Measurements from ENCODE around the gene METTL9.

Gene METTL9

GRCh38 chr16:21638573-21638975 is 39.2 kb downstream of the METTL9 start:
- ChIA-PET POLR2A (no interaction called here), CTCF (interaction anchor here (0.9 to 6.7 kb wide), 11 partner anchors 9 to 75 kb away, joined by 3 to 102 read pairs (median 9); partner anchors contain the start of gene IGSF6)
- TF ChIP-seq CTCF (IDR thresholded peaks at IDR 0.05; ENCODE audit: insufficient read depth, low read length, missing control alignments): no peak
- DNase-seq (ENCODE audit: low read depth, low spot score): no peak
- H3K4me3 ChIP-seq (ENCODE audit: low read depth, low read length): no peak overlapping the region

- DNase-seq (ENCODE audit: low read depth, low spot score): no peak
- no peak for TF ChIP-seq CTCF (IDR thresholded peaks at IDR 0.05; ENCODE audit: insufficient read depth, low read length, missing control alignments)
- H3K4me3 ChIP-seq (ENCODE audit: low read depth, low read length): no peak overlapping the region
- POLR2A ChIA-PET: interaction anchor here (0.6 kb wide), 1 partner anchor 55 kb away, joined by 3 read pairs; no protein-coding TSS in a partner anchor
- CTCF ChIA-PET: interaction anchor here (0.9 to 10.9 kb wide), 12 partner anchors 10 to 76 kb away, joined by 3 to 150 read pairs (median 10); partner anchors contain the start of gene IGSF6
Measured at GRCh38 chr16:21639493-21639892, 40.1 kb downstream of the METTL9 start.

- ChIA-PET CTCF (interaction anchor here (0.9 to 10.9 kb wide), 8 partner anchors 11 to 66 kb away, joined by 3 to 150 read pairs (median 17); no protein-coding TSS in a partner anchor), POLR2A (no interaction called here)
- H3K4me3 ChIP-seq (ENCODE audit: low read depth, low read length): no peak overlapping the region
- no peak for DNase-seq (ENCODE audit: low read depth, low spot score)
- TF ChIP-seq CTCF (IDR thresholded peaks at IDR 0.05; ENCODE audit: insufficient read depth, low read length, missing control alignments): no peak
Measured at GRCh38 chr16:21641916-21642315, 42.5 kb downstream of the METTL9 start.

GRCh38 chr16:21642861-21643260 is 43.5 kb downstream of the METTL9 start:
- H3K4me3 ChIP-seq (ENCODE audit: low read depth, low read length): no peak overlapping the region
- ChIA-PET POLR2A (no interaction called here), CTCF (interaction anchor here (0.6 to 10.9 kb wide), 8 partner anchors 12 to 74 kb away, joined by 3 to 150 read pairs (median 18); no protein-coding TSS in a partner anchor)
- no peak for DNase-seq (ENCODE audit: low read depth, low spot score)
- TF ChIP-seq CTCF (IDR thresholded peaks at IDR 0.05; ENCODE audit: insufficient read depth, low read length, missing control alignments): no peak

- H3K4me3 ChIP-seq (ENCODE audit: low read depth, low read length): no peak overlapping the region
- POLR2A ChIA-PET: no interaction called here
Measured at GRCh38 chr16:21643785-21644184, 44.4 kb downstream of the METTL9 start.

GRCh38 chr16:21644674-21645073 is 45.3 kb downstream of the METTL9 start:
- TF ChIP-seq CTCF (IDR thresholded peaks at IDR 0.05; ENCODE audit: insufficient read depth, low read length, missing control alignments): no peak
- ChIA-PET POLR2A (no interaction called here), CTCF (interaction anchor here (0.8 to 10.9 kb wide), 6 partner anchors 12 to 62 kb away, joined by 3 to 150 read pairs (median 4); no protein-coding TSS in a partner anchor)
- H3K4me3 ChIP-seq (ENCODE audit: low read depth, low read length): no peak overlapping the region
- DNase-seq (ENCODE audit: low read depth, low spot score): no peak

More at GRCh38 chr16:21643785-21644184, 44.4 kb downstream of the METTL9 start:
- no peak for DNase-seq (ENCODE audit: low read depth, low spot score)
- TF ChIP-seq CTCF (IDR thresholded peaks at IDR 0.05; ENCODE audit: insufficient read depth, low read length, missing control alignments): no peak
- CTCF ChIA-PET: interaction anchor here (0.8 to 10.9 kb wide), 5 partner anchors 13 to 59 kb away, joined by 3 to 150 read pairs (median 5); no protein-coding TSS in a partner anchor

Data from AG04449 (cell line).